ENCODE data around the gene KTN1.

The KTN1 gene

DNA sequence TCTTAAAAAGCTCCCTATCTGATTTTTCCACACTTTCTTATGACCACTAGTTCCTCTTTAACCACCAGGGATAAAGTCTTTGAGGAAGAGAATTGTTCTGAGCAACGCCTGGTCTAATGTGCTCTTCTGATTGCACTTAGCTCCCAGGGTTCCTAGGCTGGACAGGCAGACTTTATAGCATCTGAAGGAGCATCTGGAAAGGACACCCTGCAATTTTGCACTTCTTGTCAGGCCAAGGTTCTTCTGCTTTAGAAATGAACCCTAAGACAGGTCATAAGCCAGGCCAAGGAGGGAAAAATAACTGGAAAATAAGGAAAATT lies 126.3 kb downstream of the KTN1 start:
- FAIRE-seq (no peak), DNase-seq (ENCODE audit: extremely low spot score, insufficient read length, low read depth) (no peak)

DNA sequence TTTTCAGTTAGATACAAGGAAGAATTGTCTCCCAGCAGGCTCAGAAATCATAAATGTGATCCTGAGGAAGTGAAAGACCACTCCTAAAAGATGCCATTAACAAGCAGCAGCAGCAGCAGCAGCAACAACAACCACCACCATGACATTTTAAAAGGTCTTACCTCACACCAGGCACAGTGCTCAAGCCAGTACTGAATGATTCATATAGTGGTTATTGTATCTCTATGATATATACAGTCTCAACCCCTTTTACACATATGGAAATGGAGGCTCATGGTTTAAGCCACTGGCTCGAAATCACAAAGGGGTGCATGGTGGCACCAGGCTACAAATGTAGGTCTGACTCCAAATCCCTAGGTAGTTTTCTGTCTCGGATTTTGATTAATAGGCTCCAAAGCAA lies 126.9 kb downstream of the KTN1 start:
- FAIRE-seq (no peak), DNase-seq (ENCODE audit: extremely low spot score, insufficient read length, low read depth) (no peak)

DNA sequence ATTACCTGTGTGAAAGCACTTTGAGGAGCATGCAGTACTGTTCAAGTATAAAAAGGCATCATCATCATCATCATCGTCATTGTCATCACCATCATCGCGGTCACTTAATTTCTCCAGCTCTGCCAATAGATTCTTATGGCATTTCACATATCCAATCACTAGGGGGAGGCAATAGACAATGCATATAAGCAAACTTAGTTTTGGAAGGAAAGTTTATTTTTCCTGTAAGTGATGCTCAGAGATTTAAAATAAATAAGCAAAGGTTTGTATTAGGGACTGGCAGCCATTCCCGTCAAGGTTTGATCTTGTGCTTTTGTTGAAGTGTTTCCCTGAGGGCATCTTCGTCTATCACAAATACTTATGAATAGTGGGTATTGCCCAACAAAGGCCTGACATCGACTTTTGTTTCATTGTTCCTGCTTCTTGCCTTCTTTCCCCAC lies 127.4 kb downstream of the KTN1 start:
- no peak for DNase-seq (ENCODE audit: extremely low spot score, insufficient read length, low read depth)
- peak; percentile 49 for FAIRE-seq

- FAIRE-seq (no peak), DNase-seq (ENCODE audit: extremely low spot score, insufficient read length, low read depth) (no peak)
Observed at GRCh38 chr14:55710506-55711041, 130.6 kb downstream of the KTN1 start.

DNA sequence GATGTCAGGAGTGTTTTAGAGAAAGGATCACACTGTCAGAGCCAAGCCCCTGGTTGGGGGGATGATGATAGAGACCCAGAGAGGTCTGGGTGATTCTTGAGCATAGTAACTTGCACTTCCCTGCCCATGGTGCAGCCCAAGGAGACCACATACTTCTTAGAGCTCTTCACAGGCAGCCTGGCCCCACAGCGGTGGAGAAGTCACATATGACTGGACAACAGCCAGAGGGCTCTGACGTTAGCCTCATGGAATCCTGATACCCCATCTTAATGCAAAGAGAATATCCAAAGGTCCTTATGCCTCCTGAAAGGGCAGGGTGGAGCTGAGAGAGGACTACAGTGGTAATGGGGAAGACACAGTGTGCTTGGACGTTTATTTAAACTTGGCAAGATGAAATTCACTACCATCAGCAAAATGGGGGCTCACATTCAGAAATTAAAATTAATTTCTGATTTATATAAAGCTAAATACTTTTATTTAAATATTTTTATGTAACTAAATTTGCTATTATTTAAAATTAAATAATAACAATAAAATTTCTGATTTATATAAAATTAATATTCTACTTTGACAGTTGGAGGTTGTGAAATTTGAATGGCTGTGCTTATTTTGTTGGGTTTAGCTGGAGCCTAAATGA lies 131.3 kb downstream of the KTN1 start:
- DNase-seq (ENCODE audit: extremely low spot score, insufficient read length, low read depth) (no peak), FAIRE-seq (no peak)

DNA sequence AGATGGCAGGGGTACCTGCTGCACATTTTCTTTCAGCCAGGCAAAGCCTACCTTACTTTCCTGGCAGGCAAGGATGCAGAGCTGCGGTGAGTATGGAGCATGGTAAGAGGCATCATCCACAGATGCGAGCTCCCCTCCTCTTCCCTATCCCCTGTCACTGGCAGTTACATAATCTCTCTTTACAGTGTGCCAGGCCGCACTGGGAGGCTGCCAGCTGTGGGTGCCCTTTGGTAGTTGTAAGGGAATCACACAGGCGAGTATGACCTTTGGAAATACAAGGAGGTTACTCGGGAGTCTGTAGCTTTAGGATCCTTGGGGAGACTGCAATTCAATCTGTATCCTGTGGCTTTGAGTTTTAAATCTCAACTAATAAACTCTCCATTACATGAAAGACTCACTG lies 132.5 kb downstream of the KTN1 start:
- no peak for FAIRE-seq
- no peak for DNase-seq (ENCODE audit: extremely low spot score, insufficient read length, low read depth)

- no peak for DNase-seq (ENCODE audit: extremely low spot score, insufficient read length, low read depth)
- FAIRE-seq = no peak
Observed at GRCh38 chr14:55713486-55713885, 133.5 kb downstream of the KTN1 start.

DNA sequence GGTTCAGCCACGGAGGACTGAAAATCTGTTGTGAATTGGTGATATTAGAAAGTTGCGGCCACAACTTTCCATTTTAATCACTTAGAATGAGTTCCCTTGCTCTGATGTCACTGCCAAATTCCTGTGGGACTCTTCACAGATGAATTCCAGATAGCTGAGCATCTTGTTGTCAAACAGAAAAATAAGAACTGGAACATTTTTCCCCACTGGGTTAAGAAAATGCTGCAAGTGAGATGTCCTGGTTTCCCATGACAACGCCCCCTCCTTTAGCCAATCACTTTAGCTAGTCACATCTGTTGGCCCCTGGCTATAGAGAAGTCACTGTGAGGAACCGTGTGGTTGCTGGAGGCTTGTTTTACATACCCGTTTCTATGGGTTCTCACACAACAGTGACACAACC lies 135.9 kb downstream of the KTN1 start:
- FAIRE-seq (peak; percentile 31), DNase-seq (ENCODE audit: extremely low spot score, insufficient read length, low read depth) (no peak)

- no peak for FAIRE-seq
- no peak for DNase-seq (ENCODE audit: extremely low spot score, insufficient read length, low read depth)
Observed at GRCh38 chr14:55717621-55718020, 137.6 kb downstream of the KTN1 start.

GRCh38 chr14:55718551-55718950 lies 138.5 kb downstream of the KTN1 start:
- FAIRE-seq (no peak), DNase-seq (ENCODE audit: extremely low spot score, insufficient read length, low read depth) (no peak)

- FAIRE-seq (no peak), DNase-seq (ENCODE audit: extremely low spot score, insufficient read length, low read depth) (no peak)
Observed at GRCh38 chr14:55720796-55721195, 140.8 kb downstream of the KTN1 start.

DNA sequence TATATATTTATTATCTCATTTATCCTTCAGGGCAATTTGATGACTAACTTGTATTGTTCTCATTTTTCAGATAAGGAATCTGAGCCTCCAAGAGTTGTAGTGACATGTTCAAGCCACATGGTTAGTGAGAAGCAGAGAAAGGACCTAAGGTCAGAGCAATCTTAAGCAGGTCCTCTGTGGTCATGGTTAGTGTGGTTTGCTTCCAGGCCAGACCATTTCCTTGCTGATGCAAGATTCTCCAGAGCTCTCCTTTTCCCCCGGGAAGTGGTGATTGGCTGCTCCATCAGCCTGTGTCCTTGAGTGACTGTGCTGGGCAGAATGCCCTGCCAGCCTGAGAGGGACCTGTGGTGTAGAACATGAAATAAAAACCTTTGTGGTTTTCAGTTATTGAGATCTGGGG lies 141.3 kb downstream of the KTN1 start:
- DNase-seq (ENCODE audit: extremely low spot score, insufficient read length, low read depth) (no peak), FAIRE-seq (no peak)

DNA sequence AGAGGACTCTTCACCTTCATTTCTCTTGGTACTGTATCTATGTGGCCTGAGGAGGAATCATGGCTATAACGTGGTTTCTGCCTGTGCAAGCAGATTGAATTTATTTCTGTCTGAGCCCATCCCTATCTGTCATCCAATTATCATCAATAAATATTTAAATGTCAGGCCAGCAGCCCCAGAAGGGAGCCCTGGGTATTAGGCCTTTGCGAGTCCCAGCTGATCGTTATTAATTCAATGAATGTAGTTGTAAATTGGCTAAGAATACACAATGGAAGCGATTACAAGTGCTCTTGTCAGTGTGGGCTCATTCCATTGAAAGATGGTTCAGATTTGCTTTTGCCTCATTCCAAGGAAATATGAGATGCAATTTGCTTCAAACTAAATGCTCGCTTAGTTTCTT lies 142.0 kb downstream of the KTN1 start:
- DNase-seq (ENCODE audit: extremely low spot score, insufficient read length, low read depth) (no peak), FAIRE-seq (no peak)

- DNase-seq (ENCODE audit: extremely low spot score, insufficient read length, low read depth) (no peak), FAIRE-seq (no peak)
Observed at GRCh38 chr14:55724736-55725135, 144.7 kb downstream of the KTN1 start.

GRCh38 chr14:55730592-55731310 lies 150.7 kb downstream of the KTN1 start:
- FAIRE-seq = no peak
- no peak for DNase-seq (ENCODE audit: extremely low spot score, insufficient read length, low read depth)

GRCh38 chr14:55731311-55731872 lies 151.4 kb downstream of the KTN1 start:
- no peak for DNase-seq (ENCODE audit: extremely low spot score, insufficient read length, low read depth)
- no peak for FAIRE-seq

GRCh38 chr14:55731881-55732498 lies 152.0 kb downstream of the KTN1 start:
- FAIRE-seq = no peak

GRCh38 chr14:55733599-55733998 lies 153.6 kb downstream of the KTN1 start:
- FAIRE-seq (no peak), DNase-seq (ENCODE audit: extremely low spot score, insufficient read length, low read depth) (no peak)

More at GRCh38 chr14:55731881-55732498, 152.0 kb downstream of the KTN1 start:
- no peak for DNase-seq (ENCODE audit: extremely low spot score, insufficient read length, low read depth)
